Gastroesophageal sphincter (tissue), 4 donors: ENCODE results near the gene PRKRIP1. TPM values are rescaled to one million over a fixed set of nuclear protein-coding genes. Genes with fewer than 3 reads are reported as not detected.

Experiments used
- ATAC-seq: fragments of 150-250 bp; one replicate; pipeline ENCODE4 v1.9.1; 2016; ENCODE audit warnings: mild to moderate bottlenecking, moderate library complexity
- H3K27ac ChIP-seq, 4 donors: fragments of 200-600 bp; sonication (generic) in 3 of 4; 1 replicate in 3 of 4; 2 replicates in 1 of 4; pipeline ENCODE4 v1.5.1; 2016 to 2019
- H3K27me3 ChIP-seq: fragments of 200-600 bp; sonication (generic); one replicate; pipeline ENCODE4 v1.5.1; 2019
- H3K36me3 ChIP-seq, 2 donors: fragments of 200-600 bp; sonication (generic); one replicate each; pipeline ENCODE4 v1.5.1; 2019; ENCODE audit warnings: control low read depth in 1 of 2
- H3K4me1 ChIP-seq, 3 donors: fragments of 200-600 bp; sonication (generic); 1 replicate in 2 of 3; 2 replicates in 1 of 3; pipeline ENCODE4 v1.5.1; 2016 to 2019; ENCODE audit warnings: control low read depth in 2 of 3
- H3K4me3 ChIP-seq, 2 donors: fragments of 200-600 bp; sonication (generic); one replicate each; pipeline ENCODE4 v1.5.1; 2019; ENCODE audit warnings: mild to moderate bottlenecking in 1 of 2, moderate library complexity in 1 of 2
- H3K9me3 ChIP-seq, 3 donors: fragments of 200-600 bp; sonication (generic); one replicate each; pipeline ENCODE4 v1.5.1; 2017 to 2019; ENCODE audit warnings: control low read depth in 2 of 3
- CTCF ChIP-seq, 4 experiments: fragments of 200-600 bp in 2 of 4; fragments of 450-650 bp in 2 of 4; sonication (generic) in 1 of 4; IDR thresholded peaks; one replicate each; pipeline ENCODE4 v1.5.1; 2017 to 2019; ENCODE audit warnings: antibody characterized with exemption in 4 of 4, mild to moderate bottlenecking in 2 of 4, moderate library complexity in 2 of 4
- EP300 ChIP-seq: sonication (generic); formaldehyde crosslinking; IDR thresholded peaks from one replicate; pipeline ENCODE4 v1.6.1; 2017; ENCODE audit warnings: antibody characterized with exemption, mild to moderate bottlenecking
- POLR2A ChIP-seq, 2 donors: fragments of 450-650 bp; IDR thresholded peaks; one replicate each; pipeline ENCODE4 v1.6.1; 2017; ENCODE audit warnings: antibody characterized with exemption in 2 of 2, mild to moderate bottlenecking in 2 of 2, moderate library complexity in 1 of 2
- POLR2AphosphoS5 ChIP-seq: sonication (generic); formaldehyde crosslinking; IDR thresholded peaks from one replicate; pipeline ENCODE4 v1.6.1; 2017; ENCODE audit warnings: antibody characterized with exemption
- WGBS, 2 donors: methylation state at CpG; one replicate each; pipeline ENCODE4 v1.1.5; 2018; ENCODE audit warnings: low coverage in 1 of 2; 5-methylcytosine and 5-hydroxymethylcytosine counted together
- total RNA-seq, 4 donors: library from RNA; depleted of rRNA; stranded (reverse); fragments of >200 nt; gene quantifications; one replicate each; pipeline ENCODE4 v1.1.0, GENCODE V29; 2016

The PRKRIP1 gene
- total RNA-seq, 4 donors from 2014 or later, result 11.7 to 48.7 (median 24.4) TPM

DNA sequence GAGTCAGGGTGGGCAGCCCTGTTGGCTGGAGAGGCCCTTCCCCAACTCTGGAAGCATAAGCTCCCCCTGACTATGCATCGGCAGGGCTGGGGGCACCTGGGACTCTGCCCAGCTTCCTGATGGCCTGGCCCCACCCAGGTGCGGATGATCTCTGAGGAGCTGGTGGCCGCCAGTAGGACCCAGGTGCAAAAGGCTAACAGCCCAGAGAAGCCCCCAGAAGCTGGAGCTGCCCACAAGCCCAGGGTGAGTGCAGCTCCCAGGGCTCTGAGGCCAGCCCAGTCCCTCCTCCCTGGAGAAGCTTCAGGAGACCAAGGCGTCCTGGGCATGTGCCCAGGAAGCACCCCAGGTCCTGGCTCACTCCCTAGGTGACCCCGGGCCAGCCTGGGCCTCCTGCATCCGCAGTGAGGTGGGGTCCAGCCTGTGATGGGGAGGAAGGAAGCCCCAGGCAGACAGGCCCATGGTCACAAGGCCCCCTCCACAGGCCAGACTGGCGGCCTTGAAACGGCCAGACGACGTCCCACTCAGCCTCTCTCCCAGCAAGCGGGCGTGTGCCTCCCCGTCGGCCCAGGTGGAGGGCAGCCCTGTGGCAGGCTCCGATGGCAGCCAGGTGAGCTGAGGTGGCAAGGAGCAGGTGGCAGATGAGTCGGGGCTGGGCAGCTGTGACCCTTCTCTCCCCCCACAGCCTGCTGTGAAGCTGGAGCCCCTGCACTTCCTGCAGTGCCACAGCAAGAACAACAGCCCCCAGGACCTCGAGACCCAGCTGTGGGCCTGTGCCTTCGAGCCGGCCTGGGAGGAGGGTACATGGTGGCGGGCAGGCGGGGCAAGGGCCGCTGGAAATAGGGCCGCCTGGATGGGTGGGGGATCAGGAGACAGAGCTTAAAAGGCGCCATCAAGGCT lies 71.7 kb downstream of the PRKRIP1 start:
- peaks cover 0 to 46% (median 9%) of the 10 kb centered on the region in 3 donors for H3K4me1 ChIP-seq
- no peak for ATAC-seq
- WGBS, 2 donors, result no CpG with 5 or more reads among the region's 24 CpGs
- no peak overlapping the region for H3K4me3 ChIP-seq
- no peaks in the 10 kb centered on the region for H3K27me3 ChIP-seq
- no peak overlapping the region for H3K27ac ChIP-seq
- no peaks in the 10 kb centered on the region for H3K9me3 ChIP-seq
- peaks cover 0 to 55% of the 10 kb centered on the region in 2 donors for H3K36me3 ChIP-seq
- TF ChIP-seq POLR2AphosphoS5 (no peak), EP300 (no peak), CTCF (IDR thresholded peaks at IDR 0.05) (no peak), POLR2A (IDR thresholded peaks at IDR 0.05) (no peak)

GRCh38 chr7:102468478-102469350 lies 72.6 kb downstream of the PRKRIP1 start:
- 93% methylated on average over 3 of the region's 40 CpGs; no CpG with 5 or more reads in 1 of the 2 donors for WGBS, 2 donors
- no peak overlapping the region for H3K4me3 ChIP-seq
- H3K9me3 ChIP-seq, result no peaks in the 10 kb centered on the region
- TF ChIP-seq POLR2A (IDR thresholded peaks at IDR 0.05) (no peak), POLR2AphosphoS5 (no peak), EP300 (no peak), CTCF (IDR thresholded peaks at IDR 0.05) (no peak)
- H3K27ac ChIP-seq, result no peak overlapping the region
- ATAC-seq, result no peak
- H3K27me3 ChIP-seq, result no peaks in the 10 kb centered on the region
- peaks cover 0 to 64% of the 10 kb centered on the region in 2 donors for H3K36me3 ChIP-seq
- H3K4me1 ChIP-seq, result peaks cover 0 to 37% (median 8%) of the 10 kb centered on the region in 3 donors

GRCh38 chr7:102469351-102469971 lies 73.3 kb downstream of the PRKRIP1 start:
- Histone ChIP-seq H3K9me3 (no peaks in the 10 kb centered on the region), H3K36me3 (peaks cover 0 to 69% of the 10 kb centered on the region in 2 donors), H3K27me3 (no peaks in the 10 kb centered on the region), H3K27ac (no peak overlapping the region), H3K4me1 (peaks cover 0 to 30% (median 4%) of the 10 kb centered on the region in 3 donors), H3K4me3 (no peak overlapping the region)
- WGBS, 2 donors, result no CpG with 5 or more reads among the region's 24 CpGs
- TF ChIP-seq POLR2A (IDR thresholded peaks at IDR 0.05) (no peak), POLR2AphosphoS5 (no peak), EP300 (no peak), CTCF (IDR thresholded peaks at IDR 0.05) (no peak)
- no peak for ATAC-seq

GRCh38 chr7:102469972-102470825 lies 74.0 kb downstream of the PRKRIP1 start:
- TF ChIP-seq POLR2A (IDR thresholded peaks at IDR 0.05) (no peak), CTCF (IDR thresholded peaks at IDR 0.05) (no peak), POLR2AphosphoS5 (no peak), EP300 (no peak)
- H3K9me3 ChIP-seq, result no peaks in the 10 kb centered on the region
- no peak overlapping the region for H3K27ac ChIP-seq
- no peaks in the 10 kb centered on the region for H3K27me3 ChIP-seq
- peaks cover 0 to 29% (median 4%) of the 10 kb centered on the region in 3 donors for H3K4me1 ChIP-seq
- WGBS, 2 donors, result 70% methylated on average over 11 of the region's 20 CpGs; no CpG with 5 or more reads in 1 of the 2 donors
- H3K4me3 ChIP-seq, result no peak overlapping the region
- peaks cover 0 to 76% of the 10 kb centered on the region in 2 donors for H3K36me3 ChIP-seq
- ATAC-seq, result no peak
